CD4-positive, alpha-beta T cell treated with Interleukin-4 for 1 hour (primary cell): Measurements from ENCODE around the gene TFB2M.
"Not testable (repeated sequence)": the region's sequence is repeated elsewhere in the genome, so short reads cannot be mapped to it uniquely, and the experiment has no call there.

Source experiments
- DNase-seq, 2 donors: peaks; one replicate each; pipeline ENCODE4 v3.0.0-alpha.2; 2020 to 2022

TFB2M gene

GRCh38 chr1:246566128-246566812 lies at the start of gene TFB2M, which contains the start of gene CNST:
TFB2M (minus strand) TSS chr1:246566261; CDS start chr1:246566138, 123 bp downstream.
CNST (plus strand) TSS chr1:246566456; CDS start chr1:246591563, 25,107 bp downstream.
- DNase-seq: peak; percentile 94 to 96

- no peak for DNase-seq
Measured at GRCh38 chr1:246613096-246613758, 47.2 kb upstream of the TFB2M start.

- no peak for DNase-seq
Measured at GRCh38 chr1:246609632-246610031, 43.6 kb upstream of the TFB2M start.

- peak; percentile 6 to 61 for DNase-seq
Measured at GRCh38 chr1:246608616-246609376, 42.7 kb upstream of the TFB2M start.

GRCh38 chr1:246607462-246607861 lies 41.4 kb upstream of the TFB2M start:
- DNase-seq: peak in 1 of 2 donors; percentile 17

GRCh38 chr1:246605231-246605630 lies 39.2 kb upstream of the TFB2M start:
- DNase-seq: not testable (repeated sequence)

GRCh38 chr1:246602194-246602593 lies 36.1 kb upstream of the TFB2M start:
- peak in 1 of 2 donors; percentile 17 for DNase-seq

- no peak for DNase-seq
Measured at GRCh38 chr1:246600579-246600978, 34.5 kb upstream of the TFB2M start.

- DNase-seq: no peak
Measured at GRCh38 chr1:246599315-246599714, 33.3 kb upstream of the TFB2M start.

GRCh38 chr1:246597971-246598370 lies 31.9 kb upstream of the TFB2M start:
- no peak for DNase-seq

- DNase-seq: no peak
Measured at GRCh38 chr1:246597340-246597739, 31.3 kb upstream of the TFB2M start.

- DNase-seq: no peak
Measured at GRCh38 chr1:246595146-246595545, 29.1 kb upstream of the TFB2M start.

GRCh38 chr1:246592695-246593094 lies 26.6 kb upstream of the TFB2M start:
- no peak for DNase-seq

GRCh38 chr1:246591958-246592357 lies 25.9 kb upstream of the TFB2M start:
- no peak for DNase-seq

- DNase-seq: no peak
Measured at GRCh38 chr1:246591504-246591903, 25.4 kb upstream of the TFB2M start.

GRCh38 chr1:246591047-246591446 lies 25.0 kb upstream of the TFB2M start:
- no peak for DNase-seq

GRCh38 chr1:246589919-246590318 lies 23.9 kb upstream of the TFB2M start:
- DNase-seq: not testable (repeated sequence)

- no peak for DNase-seq
Measured at GRCh38 chr1:246588159-246588721, 22.2 kb upstream of the TFB2M start.

- DNase-seq: no peak
Measured at GRCh38 chr1:246587606-246588005, 21.5 kb upstream of the TFB2M start.

GRCh38 chr1:246587032-246587431 lies 21.0 kb upstream of the TFB2M start:
- DNase-seq: no peak

GRCh38 chr1:246583448-246584185 lies 17.6 kb upstream of the TFB2M start:
- DNase-seq: no peak

- DNase-seq: no peak
Measured at GRCh38 chr1:246583056-246583440, 17.0 kb upstream of the TFB2M start.
